IPS DF 6.9 (cell line): ENCODE data around the gene ZNF490.
A peak's percentile ranks its signal among the peaks of the same experiment; 100 is the strongest.
"Not testable (repeated sequence)": the region's sequence is repeated elsewhere in the genome, so short reads cannot be mapped to it uniquely, and the experiment has no call there.

Source experiments
- DNase-seq: peaks from one replicate; pipeline ENCODE4 v3.0.0-alpha.2; 2013; ENCODE audit warnings: low read depth, low spot score
- H3K27ac ChIP-seq: one replicate; pipeline ENCODE4 v1.5.1; 2013; ENCODE audit warnings: low read length, control low read depth
- H3K27me3 ChIP-seq: 2 replicates; pipeline ENCODE4 v1.6.1; 2013; ENCODE audit warnings: mild to moderate bottlenecking, low read length; ENCODE audit not compliant: control insufficient read depth, insufficient read depth
- H3K36me3 ChIP-seq: 2 replicates; pipeline ENCODE4 v1.6.1; 2013; ENCODE audit warnings: low read length; ENCODE audit not compliant: control insufficient read depth, insufficient read depth
- H3K4me1 ChIP-seq: 2 replicates; pipeline ENCODE4 v1.6.1; 2013; ENCODE audit warnings: low read length; ENCODE audit not compliant: control insufficient read depth, insufficient read depth
- H3K4me3 ChIP-seq: 2 replicates; pipeline ENCODE4 v1.5.1; 2013; ENCODE audit warnings: mild to moderate bottlenecking, low read length
- H3K9me3 ChIP-seq: 2 replicates; pipeline ENCODE4 v1.6.1; 2013; ENCODE audit warnings: low read length, inconsistent platforms; ENCODE audit not compliant: control insufficient read depth, insufficient read depth
- WGBS: extraction: QIAGEN DNeasy Blood & Tissue Kit; methylation state at CpG from one replicate; pipeline ENCODE4 v1.1.7; 2013; ENCODE audit warnings: mixed read lengths, missing lambda C conversion rate; ENCODE audit not compliant: insufficient read length, insufficient coverage; 5-methylcytosine and 5-hydroxymethylcytosine counted together

The ZNF490 gene

GRCh38 chr19:12581100-12581499, 29.5 kb downstream of the ZNF490 start:
- Histone ChIP-seq H3K9me3 (peaks cover 4% of the 10 kb centered on the region), H3K27me3 (no peaks in the 10 kb centered on the region), H3K36me3 (peaks cover 10% of the 10 kb centered on the region; the same call in 1 of the 2 replicates), H3K4me1 (no peaks in the 10 kb centered on the region), H3K27ac (no peak overlapping the region), H3K4me3 (no peak overlapping the region)
- no peak for DNase-seq
- WGBS = no CpG with 5 or more reads among the region's 9 CpGs

- no peak for DNase-seq
- no CpG with 5 or more reads among the region's 11 CpGs for WGBS
- peaks cover 4% of the 10 kb centered on the region for H3K9me3 ChIP-seq
- H3K27ac ChIP-seq = no peak overlapping the region
- H3K27me3 ChIP-seq = no peaks in the 10 kb centered on the region
- H3K4me1 ChIP-seq = no peaks in the 10 kb centered on the region
- no peak overlapping the region for H3K4me3 ChIP-seq
- peaks cover 10% of the 10 kb centered on the region; the same call in 1 of the 2 replicates for H3K36me3 ChIP-seq
These were observed 30.4 kb downstream of the ZNF490 start for GRCh38 chr19:12580180-12580694.

GRCh38 chr19:12578641-12579040, 32.0 kb downstream of the ZNF490 start:
- WGBS = no CpG with 5 or more reads among the region's 10 CpGs
- no peak overlapping the region for H3K27ac ChIP-seq
- H3K27me3 ChIP-seq = no peaks in the 10 kb centered on the region
- no peaks in the 10 kb centered on the region for H3K4me1 ChIP-seq
- H3K36me3 ChIP-seq = peaks cover 10% of the 10 kb centered on the region; the same call in 1 of the 2 replicates
- peaks cover 4% of the 10 kb centered on the region for H3K9me3 ChIP-seq
- H3K4me3 ChIP-seq = no peak overlapping the region
- no peak for DNase-seq

- no peak overlapping the region for H3K4me3 ChIP-seq
- no CpG with 5 or more reads among the region's 7 CpGs for WGBS
- DNase-seq = no peak
- no peaks in the 10 kb centered on the region for H3K4me1 ChIP-seq
- no peak overlapping the region for H3K27ac ChIP-seq
- no peaks in the 10 kb centered on the region for H3K27me3 ChIP-seq
- no peaks in the 10 kb centered on the region for H3K36me3 ChIP-seq
- H3K9me3 ChIP-seq = no peaks in the 10 kb centered on the region
These were observed 36.6 kb downstream of the ZNF490 start for GRCh38 chr19:12574036-12574435.

GRCh38 chr19:12567951-12568350, 42.7 kb downstream of the ZNF490 start:
- no peaks in the 10 kb centered on the region for H3K9me3 ChIP-seq
- no peaks in the 10 kb centered on the region for H3K4me1 ChIP-seq
- no peaks in the 10 kb centered on the region for H3K36me3 ChIP-seq
- no peak overlapping the region for H3K27ac ChIP-seq
- H3K27me3 ChIP-seq = no peaks in the 10 kb centered on the region
- no peak for DNase-seq
- H3K4me3 ChIP-seq = no peak overlapping the region
- no CpG with 5 or more reads among the region's 4 CpGs for WGBS

- H3K4me1 ChIP-seq, H3K9me3 ChIP-seq, H3K27me3 ChIP-seq, H3K36me3 ChIP-seq, DNase-seq, H3K27ac ChIP-seq, H3K4me3 ChIP-seq: not testable (repeated sequence)
- no CpG with 5 or more reads among the region's 5 CpGs for WGBS
These were observed 44.2 kb downstream of the ZNF490 start for GRCh38 chr19:12566380-12566779.

GRCh38 chr19:12564016-12564664, 46.5 kb downstream of the ZNF490 start:
- Histone ChIP-seq H3K9me3 (no peaks in the 10 kb centered on the region), H3K4me1 (no peaks in the 10 kb centered on the region), H3K4me3 (no peak overlapping the region), H3K27ac (no peak overlapping the region), H3K36me3 (no peaks in the 10 kb centered on the region), H3K27me3 (no peaks in the 10 kb centered on the region)
- WGBS = no CpG with 5 or more reads among the region's 19 CpGs
- peak; percentile 73 for DNase-seq

- DNase-seq = no peak
- H3K9me3 ChIP-seq = no peaks in the 10 kb centered on the region
- no peaks in the 10 kb centered on the region for H3K36me3 ChIP-seq
- no peaks in the 10 kb centered on the region for H3K27me3 ChIP-seq
- H3K4me3 ChIP-seq = no peak overlapping the region
- WGBS = no CpG with 5 or more reads among the region's 39 CpGs
- H3K27ac ChIP-seq = no peak overlapping the region
- H3K4me1 ChIP-seq = no peaks in the 10 kb centered on the region
These were observed 55.1 kb downstream of the ZNF490 start for GRCh38 chr19:12555456-12555930.

GRCh38 chr19:12551060-12551832, 59.4 kb downstream of the ZNF490 start, which contains the start of gene ZNF564:
Gene ZNF564, minus strand, starts transcription at chr19:12551482. Its CDS starts 150 bp downstream, at chr19:12551332.
- H3K27me3 ChIP-seq = no peaks in the 10 kb centered on the region
- H3K36me3 ChIP-seq = no peaks in the 10 kb centered on the region
- no peak within 1 kb of the TSS for H3K27ac ChIP-seq
- H3K4me3 ChIP-seq = peak within 1 kb of the TSS; percentile 92
- DNase-seq = peak; percentile 98
- no peaks in the 10 kb centered on the region for H3K9me3 ChIP-seq
- WGBS = no CpG with 5 or more reads among the region's 49 CpGs
- no peaks in the 10 kb centered on the region for H3K4me1 ChIP-seq

GRCh38 chr19:12546903-12547302, 63.7 kb downstream of the ZNF490 start:
- Histone ChIP-seq H3K27ac (no peak overlapping the region), H3K27me3 (no peaks in the 10 kb centered on the region), H3K4me1 (no peaks in the 10 kb centered on the region), H3K4me3 (no peak overlapping the region), H3K9me3 (no peaks in the 10 kb centered on the region), H3K36me3 (no peaks in the 10 kb centered on the region)
- no CpG with 5 or more reads among the region's 2 CpGs for WGBS
- no peak for DNase-seq
